Anterior cingulate cortex (tissue), 58 donors: ENCODE measurements around the gene TXN2.

Source experiments
- DNase-seq, 58 donors: peaks; one replicate each; lab custom pipeline; 2025; lab: John Stamatoyannopoulos, UW

Gene TXN2

GRCh38 chr22:36491155-36491554 lies 9.7 kb upstream of the TXN2 start:
- DNase-seq = no peak

DNA sequence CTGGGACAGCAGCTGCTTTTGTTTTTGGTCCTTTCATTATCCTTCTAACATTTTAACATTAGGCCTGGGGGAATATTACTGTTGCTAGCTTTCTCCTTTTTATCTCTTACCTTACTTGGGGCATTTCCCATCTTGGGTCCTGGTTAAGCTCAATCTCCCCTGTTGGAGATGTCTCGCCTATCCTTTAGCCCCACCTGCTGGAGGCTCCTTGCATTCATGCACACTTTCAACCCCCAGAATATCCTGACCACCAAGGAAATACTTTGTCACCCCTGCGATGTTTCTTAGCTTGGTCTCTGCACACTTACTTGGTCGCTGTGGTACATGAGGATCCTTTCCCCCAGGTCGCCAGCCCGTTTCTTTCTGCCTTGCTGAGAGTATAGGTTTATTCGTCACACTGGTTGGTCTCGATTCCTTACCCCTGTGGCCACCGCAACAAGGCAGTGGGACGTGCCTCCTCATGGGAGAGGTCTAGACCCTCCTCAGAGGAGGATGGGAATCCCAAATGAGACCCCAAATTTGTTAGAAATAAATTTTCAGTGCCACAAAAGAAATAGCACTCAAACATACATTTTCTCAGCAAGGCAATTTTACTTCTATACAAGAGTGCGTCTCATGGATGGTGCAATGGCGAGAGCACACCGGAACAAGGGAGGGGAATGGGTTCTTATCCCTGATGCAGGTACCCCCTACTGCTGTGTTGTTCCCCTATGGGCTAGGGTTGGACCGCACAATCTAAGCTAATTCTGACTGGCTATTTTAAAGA lies 5.4 kb upstream of the TXN2 start:
- DNase-seq = no peak

DNA sequence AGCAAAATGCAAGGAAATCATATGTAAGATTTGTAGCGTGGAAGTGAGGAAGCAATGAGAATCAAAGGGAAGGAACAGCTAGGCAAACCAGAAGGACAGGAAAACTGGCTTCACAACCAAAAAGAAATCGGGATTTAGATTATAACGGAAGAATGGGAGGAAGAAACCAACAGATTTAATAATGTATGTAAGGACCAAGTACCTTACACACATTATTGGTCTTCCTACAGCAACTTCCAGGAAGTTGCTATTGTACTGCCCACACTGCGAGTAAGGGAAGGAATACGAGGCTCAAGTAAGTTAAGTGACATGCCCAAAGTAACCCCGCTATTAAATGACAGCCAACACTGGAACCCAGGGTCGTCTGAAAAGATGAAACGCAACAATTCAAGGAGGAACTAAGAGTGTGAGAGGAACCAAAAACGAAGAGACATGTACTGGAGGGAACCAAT lies 473 bp downstream of the TXN2 start:
- DNase-seq = no peak

- DNase-seq = no peak
These were observed 2.5 kb downstream of the TXN2 start for GRCh38 chr22:36478966-36479365.

DNA sequence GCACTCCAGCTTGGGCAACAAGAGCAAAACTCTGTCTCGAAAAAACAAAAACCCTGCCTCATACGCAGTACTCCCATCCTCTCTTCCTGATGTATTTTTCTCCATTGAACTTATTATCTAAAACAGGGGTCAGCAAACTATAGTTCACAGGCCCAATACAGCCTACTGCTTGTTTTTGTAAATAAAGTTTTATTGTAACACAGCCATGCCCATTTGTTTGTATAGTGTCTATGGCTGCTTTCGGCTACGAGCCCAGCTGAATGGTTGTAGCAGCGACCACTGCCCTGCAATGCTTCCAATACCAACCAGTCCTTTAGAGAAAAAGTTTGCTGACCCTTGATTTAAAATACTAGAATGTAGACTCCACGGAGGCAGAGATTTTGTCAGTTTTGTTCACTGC lies 6.1 kb downstream of the TXN2 start:
- no peak for DNase-seq

DNA sequence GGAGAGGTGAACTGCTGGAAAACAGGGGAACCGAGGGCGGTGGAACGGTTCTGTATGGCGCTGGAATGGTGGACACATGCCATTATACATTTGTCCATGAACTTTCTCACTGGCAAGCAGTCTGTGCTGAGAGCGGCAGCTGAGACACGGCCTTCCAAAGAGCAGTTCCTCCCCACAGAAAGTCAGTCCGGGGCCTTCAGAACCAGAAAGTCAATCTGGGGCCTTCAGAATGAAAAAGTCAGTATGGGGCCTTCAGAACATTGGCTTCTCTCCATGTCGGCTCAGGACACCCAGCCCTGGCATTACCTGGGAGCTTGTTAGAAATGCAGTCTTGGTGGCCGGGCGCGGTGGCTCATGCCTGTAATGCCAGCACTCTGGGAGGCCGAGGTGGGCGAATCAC lies 8.8 kb downstream of the TXN2 start:
- DNase-seq = no peak

DNA sequence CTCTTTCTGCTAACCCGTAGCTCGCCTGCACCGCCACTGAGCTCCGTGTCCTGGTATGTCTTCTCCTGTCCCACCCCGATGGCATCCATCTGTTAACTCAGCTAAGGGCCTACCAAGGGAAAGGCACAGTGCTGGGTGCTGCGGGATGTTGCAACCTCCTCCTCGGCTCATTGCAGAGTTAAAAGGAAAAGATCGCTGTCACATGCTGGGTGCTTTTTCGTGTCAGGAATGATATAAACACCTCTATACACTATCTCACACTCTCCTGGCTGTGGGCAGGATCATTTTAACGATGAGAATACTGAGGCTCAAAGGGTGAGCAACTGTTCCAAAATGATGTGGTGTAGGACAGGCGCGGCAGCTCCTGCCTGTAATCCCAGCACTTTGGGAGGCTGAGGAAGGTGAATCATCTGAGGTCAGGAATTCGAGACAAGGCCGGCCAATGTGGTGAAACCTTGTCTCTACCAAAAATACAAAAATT lies 10.1 kb downstream of the TXN2 start:
- DNase-seq = no peak

DNA sequence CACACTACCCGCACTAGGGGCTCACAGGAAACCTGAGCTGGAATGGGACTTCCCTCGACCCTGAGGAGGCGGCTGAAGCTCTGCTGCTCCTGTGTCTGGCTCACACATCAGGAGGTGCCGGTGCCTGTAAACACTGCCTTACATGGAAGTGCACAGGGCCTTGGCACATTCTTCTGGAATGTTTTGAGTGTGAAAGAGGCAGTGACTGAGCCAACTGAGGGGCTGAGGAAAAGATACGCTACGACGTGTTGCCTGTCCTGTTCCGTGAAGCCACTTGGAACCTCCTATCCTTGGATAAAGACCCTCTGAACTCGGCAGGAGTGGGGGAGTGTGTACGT lies 10.5 kb downstream of the TXN2 start:
- DNase-seq = no peak

DNA sequence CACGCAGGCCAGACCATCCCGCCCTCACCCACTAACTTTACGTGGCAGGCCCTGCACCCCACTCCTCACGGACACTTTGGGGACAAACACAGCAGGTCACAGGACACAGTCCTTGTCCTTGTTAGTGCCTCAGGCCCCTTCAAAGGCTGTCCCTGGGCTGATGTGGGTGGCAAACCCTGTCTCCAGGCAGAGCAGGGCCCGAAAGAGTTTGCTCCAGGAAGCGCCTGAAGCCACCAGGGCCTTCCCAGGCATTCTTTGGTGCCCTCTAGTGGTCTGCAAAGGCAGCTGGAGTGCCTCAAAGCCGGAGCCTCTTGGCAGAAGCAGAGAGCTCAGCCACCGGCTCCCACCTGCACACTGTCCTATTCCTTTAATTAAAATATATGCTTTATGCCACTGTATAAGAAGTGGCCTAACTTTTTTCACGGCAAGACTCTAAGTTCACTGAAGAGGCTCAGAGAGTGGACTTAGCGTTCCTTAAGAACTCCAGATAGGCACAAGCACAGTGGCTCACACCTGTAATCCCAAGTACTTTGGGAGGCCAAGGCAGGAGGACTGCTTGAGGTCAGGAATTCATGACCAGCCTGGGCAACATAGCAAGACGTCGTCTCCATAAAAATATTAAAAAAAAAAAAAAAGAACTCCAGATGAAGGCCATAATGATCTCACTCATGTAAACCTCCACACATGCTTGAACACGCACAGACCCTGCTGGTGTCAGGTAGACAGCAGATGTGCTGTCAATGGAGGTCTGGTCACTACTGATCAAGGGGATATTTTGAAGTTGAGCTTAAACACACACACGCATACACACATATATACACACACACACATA lies 11.1 kb downstream of the TXN2 start:
- peak in 56 of 58 donors; percentile 11 to 87 (median 66) for DNase-seq

- no peak for DNase-seq
These were observed 12.2 kb downstream of the TXN2 start for GRCh38 chr22:36469094-36469710.

- DNase-seq = no peak
These were observed 13.5 kb downstream of the TXN2 start for GRCh38 chr22:36467946-36468345.

GRCh38 chr22:36467042-36467810 lies 14.2 kb downstream of the TXN2 start:
- DNase-seq = peak in 3 of 58 donors; percentile 22 to 42 (median 29)

- DNase-seq = no peak
These were observed 15.2 kb downstream of the TXN2 start for GRCh38 chr22:36466258-36466657.

DNA sequence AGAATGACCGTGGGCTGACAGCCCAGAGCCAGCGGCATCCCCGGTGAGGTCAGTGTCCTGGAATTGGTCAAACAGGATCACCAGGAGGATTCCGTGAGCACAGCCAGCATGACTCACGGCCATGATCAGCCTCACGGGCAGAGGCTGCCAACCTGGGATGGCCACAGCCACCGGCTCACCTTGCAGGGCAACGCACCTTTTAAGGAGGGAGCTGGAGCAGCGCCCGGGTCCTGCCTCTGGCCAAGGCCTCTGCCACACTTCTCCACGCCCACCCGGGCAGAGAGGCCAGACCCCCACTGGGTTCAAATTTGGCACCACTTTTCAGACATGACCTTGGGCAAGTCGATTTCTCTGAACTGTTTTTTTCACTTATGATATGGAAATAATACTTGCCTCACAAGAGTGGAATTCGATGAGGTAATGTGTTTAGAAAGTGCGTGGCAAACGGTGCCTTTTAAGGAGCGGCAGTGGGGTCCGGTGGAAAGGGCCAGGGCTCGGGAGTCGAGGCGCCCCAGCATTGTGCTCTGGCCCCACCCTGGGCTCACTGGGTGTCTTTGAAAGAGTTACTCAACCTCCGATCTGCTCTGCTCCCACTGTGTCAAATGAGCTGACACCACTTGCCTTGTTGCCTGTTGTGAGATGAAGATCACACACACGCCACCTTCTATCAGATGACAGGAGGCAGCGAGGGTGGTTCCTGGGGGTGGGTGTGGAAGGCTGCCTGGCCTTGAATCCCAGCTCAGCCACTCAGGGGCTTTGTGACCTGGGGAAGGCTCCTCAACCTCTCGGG lies 16.0 kb downstream of the TXN2 start:
- peak in 2 of 58 donors; percentile 20 to 32 for DNase-seq

DNA sequence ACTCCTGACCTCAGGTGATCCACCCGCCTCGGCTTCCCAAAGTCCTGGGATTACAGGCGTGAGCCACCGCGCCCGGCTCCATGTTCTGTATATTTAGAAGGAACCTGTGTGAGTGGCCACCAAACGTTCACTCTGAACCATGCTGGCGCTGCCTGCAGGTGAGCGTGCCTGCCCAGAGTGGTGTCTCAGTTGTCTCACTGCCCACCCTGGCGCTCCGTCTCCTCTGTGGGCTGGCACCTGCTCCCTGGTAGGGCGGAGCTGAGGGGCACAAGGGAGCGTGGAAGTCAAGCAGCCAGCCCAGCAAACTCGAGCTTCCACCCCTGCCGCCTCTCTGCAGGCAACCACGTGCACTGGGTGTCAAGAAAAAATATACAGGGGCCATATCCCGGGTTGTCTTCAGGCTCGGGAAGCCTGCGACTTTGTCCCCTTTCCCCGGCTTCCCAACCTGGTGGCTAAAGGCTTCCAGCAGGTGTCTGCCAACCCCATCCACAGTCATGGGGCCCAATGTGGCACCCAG lies 16.7 kb downstream of the TXN2 start:
- no peak for DNase-seq

- DNase-seq = peak in 2 of 58 donors; percentile 43 to 54
These were observed 17.7 kb downstream of the TXN2 start for GRCh38 chr22:36463783-36464184.

- DNase-seq = no peak
These were observed 19.5 kb downstream of the TXN2 start for GRCh38 chr22:36461665-36462649.

GRCh38 chr22:36460202-36460601 lies 21.2 kb downstream of the TXN2 start:
- no peak for DNase-seq
